PC-3 (cell line): ENCODE results near the gene HIRA.

ENCODE experiments used
- CTCF ChIP-seq: fragments of 300-600 bp; sonication (generic); conservative IDR thresholded peaks from 2 replicates; pipeline ENCODE4 v1.5.1; 2017; ENCODE audit warnings: antibody characterized with exemption, low read depth, mild to moderate bottlenecking, low read length
- EZH2 ChIP-seq: fragments of 300-600 bp; sonication (generic); IDR thresholded peaks from one replicate; pipeline ENCODE4 v1.6.1; 2017; ENCODE audit warnings: antibody characterized with exemption, mild to moderate bottlenecking, low read length; ENCODE audit not compliant: unreplicated experiment
- EZH2phosphoT487 ChIP-seq: fragments of 300-600 bp; sonication (generic); IDR thresholded peaks from 2 replicates; pipeline ENCODE4 v1.6.1; 2018; ENCODE audit warnings: mild to moderate bottlenecking, antibody characterized with exemption, low read length, borderline replicate concordance

- TF ChIP-seq EZH2phosphoT487, result no peak
- no peak for TF ChIP-seq CTCF
- TF ChIP-seq EZH2, result no peak
These were observed 77.3 kb downstream of the HIRA start for GRCh38 chr22:19354201-19354600.
